ENCODE data around the gene HSPA14. TPM values are rescaled to one million over a fixed set of nuclear protein-coding genes. Genes with fewer than 3 reads are reported as not detected.
"Not testable (repeated sequence)": the region's sequence is repeated elsewhere in the genome, so short reads cannot be mapped to it uniquely, and the experiment has no call there.

HSPA14 gene
- total RNA-seq, 1 donor from 2014 or later: 10.0 TPM

- no peak for TF ChIP-seq CTCF (IDR thresholded peaks at IDR 0.05)
- peaks cover 34% of the 10 kb centered on the region for H3K36me3 ChIP-seq
- ATAC-seq: no peak
- no peaks in the 10 kb centered on the region for H3K9me3 ChIP-seq
- intact Hi-C loops (cut with DNase I): no loop called here
- no peak for DNase-seq
- H3K4me3 ChIP-seq: no peak overlapping the region
- no peaks in the 10 kb centered on the region for H3K4me1 ChIP-seq
- no peaks in the 10 kb centered on the region for H3K27me3 ChIP-seq
- no peak overlapping the region for H3K27ac ChIP-seq
Observed at GRCh38 chr10:14858338-14858960, 20.3 kb downstream of the HSPA14 start.

- Histone ChIP-seq H3K4me1 (no peaks in the 10 kb centered on the region), H3K27ac (no peak overlapping the region), H3K36me3 (peaks cover 33% of the 10 kb centered on the region), H3K9me3 (no peaks in the 10 kb centered on the region), H3K27me3 (no peaks in the 10 kb centered on the region), H3K4me3 (no peak overlapping the region)
- ATAC-seq (no peak), DNase-seq (no peak)
- intact Hi-C loops (cut with DNase I): no loop called here
- TF ChIP-seq CTCF (IDR thresholded peaks at IDR 0.05): no peak
Observed at GRCh38 chr10:14859043-14859442, 20.9 kb downstream of the HSPA14 start.

- TF ChIP-seq CTCF (IDR thresholded peaks at IDR 0.05): no peak
- Histone ChIP-seq H3K4me3 (no peak overlapping the region), H3K27ac (no peak overlapping the region), H3K9me3 (no peaks in the 10 kb centered on the region), H3K36me3 (peaks cover 28% of the 10 kb centered on the region), H3K27me3 (no peaks in the 10 kb centered on the region), H3K4me1 (no peaks in the 10 kb centered on the region)
- no peak for ATAC-seq
- no peak for DNase-seq
- intact Hi-C loops (cut with DNase I): no loop called here
Observed at GRCh38 chr10:14859775-14860174, 21.7 kb downstream of the HSPA14 start.

GRCh38 chr10:14860791-14861190 lies 22.7 kb downstream of the HSPA14 start:
- no peaks in the 10 kb centered on the region for H3K27me3 ChIP-seq
- H3K4me1 ChIP-seq: no peaks in the 10 kb centered on the region
- TF ChIP-seq CTCF (IDR thresholded peaks at IDR 0.05): no peak
- DNase-seq (no peak), ATAC-seq (no peak)
- H3K27ac ChIP-seq: no peak overlapping the region
- H3K9me3 ChIP-seq: no peaks in the 10 kb centered on the region
- intact Hi-C loops (cut with DNase I): no loop called here
- peaks cover 23% of the 10 kb centered on the region for H3K36me3 ChIP-seq
- H3K4me3 ChIP-seq: no peak overlapping the region

GRCh38 chr10:14864466-14864865 lies 26.4 kb downstream of the HSPA14 start:
- DNase-seq; H3K27me3 ChIP-seq; H3K4me1 ChIP-seq; intact Hi-C loops (cut with DNase I); H3K9me3 ChIP-seq; ATAC-seq; H3K27ac ChIP-seq; H3K4me3 ChIP-seq: not testable (repeated sequence)
- peaks cover 31% of the 10 kb centered on the region for H3K36me3 ChIP-seq

GRCh38 chr10:14864871-14865270 lies 26.8 kb downstream of the HSPA14 start:
- H3K4me3 ChIP-seq; intact Hi-C loops (cut with DNase I); H3K4me1 ChIP-seq; DNase-seq; H3K27ac ChIP-seq; H3K9me3 ChIP-seq; H3K27me3 ChIP-seq; ATAC-seq: not testable (repeated sequence)
- H3K36me3 ChIP-seq: peaks cover 35% of the 10 kb centered on the region

Measured in upper lobe of right lung (tissue), 1 donor.